ENCODE results near the gene CAMSAP2.

DNA sequence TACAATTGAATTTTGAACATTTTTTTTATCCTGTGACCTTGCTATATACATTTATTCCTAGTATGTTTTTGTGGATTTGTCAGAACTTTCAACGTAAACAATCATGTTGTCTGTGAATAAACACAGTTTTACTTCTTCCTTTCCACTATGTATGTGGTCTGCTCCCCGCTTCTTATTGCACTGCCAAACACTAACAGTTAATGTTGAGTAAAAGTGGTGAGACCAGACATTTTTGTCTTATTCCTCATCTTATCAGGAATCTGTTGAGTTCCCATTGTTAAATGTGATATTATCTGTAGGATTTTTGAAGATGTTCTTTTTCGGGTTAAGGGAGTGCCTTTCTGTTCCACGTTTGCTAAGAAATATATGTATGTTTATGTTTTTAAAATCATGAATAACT, 45.9 kb downstream of the CAMSAP2 start:
- no peak for TF ChIP-seq EP300 (IDR thresholded peaks at IDR 0.05; ENCODE audit: borderline replicate concordance)
- no peak for TF ChIP-seq YY1 (IDR thresholded peaks at IDR 0.05; ENCODE audit: low read depth)
- no peak for TF ChIP-seq MAX (IDR thresholded peaks at IDR 0.05)
- TF ChIP-seq, protein P1, sequence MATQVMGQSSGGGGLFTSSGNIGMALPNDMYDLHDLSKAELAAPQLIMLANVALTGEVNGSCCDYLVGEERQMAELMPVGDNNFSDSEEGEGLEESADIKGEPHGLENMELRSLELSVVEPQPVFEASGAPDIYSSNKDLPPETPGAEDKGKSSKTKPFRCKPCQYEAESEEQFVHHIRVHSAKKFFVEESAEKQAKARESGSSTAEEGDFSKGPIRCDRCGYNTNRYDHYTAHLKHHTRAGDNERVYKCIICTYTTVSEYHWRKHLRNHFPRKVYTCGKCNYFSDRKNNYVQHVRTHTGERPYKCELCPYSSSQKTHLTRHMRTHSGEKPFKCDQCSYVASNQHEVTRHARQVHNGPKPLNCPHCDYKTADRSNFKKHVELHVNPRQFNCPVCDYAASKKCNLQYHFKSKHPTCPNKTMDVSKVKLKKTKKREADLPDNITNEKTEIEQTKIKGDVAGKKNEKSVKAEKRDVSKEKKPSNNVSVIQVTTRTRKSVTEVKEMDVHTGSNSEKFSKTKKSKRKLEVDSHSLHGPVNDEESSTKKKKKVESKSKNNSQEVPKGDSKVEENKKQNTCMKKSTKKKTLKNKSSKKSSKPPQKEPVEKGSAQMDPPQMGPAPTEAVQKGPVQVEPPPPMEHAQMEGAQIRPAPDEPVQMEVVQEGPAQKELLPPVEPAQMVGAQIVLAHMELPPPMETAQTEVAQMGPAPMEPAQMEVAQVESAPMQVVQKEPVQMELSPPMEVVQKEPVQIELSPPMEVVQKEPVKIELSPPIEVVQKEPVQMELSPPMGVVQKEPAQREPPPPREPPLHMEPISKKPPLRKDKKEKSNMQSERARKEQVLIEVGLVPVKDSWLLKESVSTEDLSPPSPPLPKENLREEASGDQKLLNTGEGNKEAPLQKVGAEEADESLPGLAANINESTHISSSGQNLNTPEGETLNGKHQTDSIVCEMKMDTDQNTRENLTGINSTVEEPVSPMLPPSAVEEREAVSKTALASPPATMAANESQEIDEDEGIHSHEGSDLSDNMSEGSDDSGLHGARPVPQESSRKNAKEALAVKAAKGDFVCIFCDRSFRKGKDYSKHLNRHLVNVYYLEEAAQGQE (IDR thresholded peaks at IDR 0.05; ENCODE audit: low read depth) = no peak
- no peak for TF ChIP-seq EGR1 (IDR thresholded peaks at IDR 0.05)
- TF ChIP-seq CEBPB (IDR thresholded peaks at IDR 0.05) = no peak
- TF ChIP-seq USF1 (IDR thresholded peaks at IDR 0.05) = no peak
- TF ChIP-seq TAF1 (IDR thresholded peaks at IDR 0.05; ENCODE audit: low read depth) = no peak
- TF ChIP-seq FOXM1 (IDR thresholded peaks at IDR 0.05; ENCODE audit: borderline replicate concordance, low read depth) = no peak
- no peak for TF ChIP-seq TEAD4 (IDR thresholded peaks at IDR 0.05)
- TF ChIP-seq RAD21 (IDR thresholded peaks at IDR 0.05; ENCODE audit: low read depth) = no peak

Measured in Ishikawa (cell line).